Keratinocyte (primary cell): ENCODE data around the gene METTL25B.

ENCODE experiments used
- EZH2 ChIP-seq: IDR thresholded peaks from one replicate; pipeline ENCODE4 v1.6.1; 2012; ENCODE audit warnings: inconsistent platforms, mild to moderate bottlenecking, low read length, moderate library complexity
- TF ChIP-seq, protein P1 (sequence below), 3 experiments: IDR thresholded peaks in 1 of 3; conservative IDR thresholded peaks in 1 of 3; optimal IDR thresholded peaks in 1 of 3; 2 replicates in 2 of 3; 3 replicates in 1 of 3; pipeline versions ENCODE3 to v1.5.1; 2011; ENCODE audit warnings: low read length in 3 of 3, mild to moderate bottlenecking in 3 of 3, moderate library complexity in 2 of 3, control low read depth in 1 of 3, inconsistent platforms in 1 of 3; ENCODE audit not compliant: insufficient read depth in 2 of 3; ENCODE audit errors: extremely low read depth in 1 of 3

DNA sequence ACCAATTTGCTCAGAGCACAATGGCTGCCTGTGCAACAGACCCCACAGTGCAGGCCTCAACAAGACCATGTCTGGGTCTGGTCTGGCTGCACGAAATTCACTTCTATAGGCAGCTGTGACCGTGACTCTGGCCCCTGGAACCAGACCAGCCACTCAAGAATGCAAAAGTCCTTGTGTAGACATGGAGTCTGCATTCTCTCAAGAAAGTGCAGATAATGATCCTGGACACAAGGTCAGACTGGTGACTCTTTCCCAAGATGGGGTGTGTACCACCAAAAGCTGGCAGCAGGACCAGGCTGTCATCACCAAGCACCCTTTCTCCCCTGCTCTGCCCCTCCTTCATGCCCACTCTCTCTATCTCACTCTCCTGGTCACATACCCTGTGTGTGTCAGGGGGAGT, 7.1 kb upstream of the METTL25B start:
- TF ChIP-seq, protein P1, sequence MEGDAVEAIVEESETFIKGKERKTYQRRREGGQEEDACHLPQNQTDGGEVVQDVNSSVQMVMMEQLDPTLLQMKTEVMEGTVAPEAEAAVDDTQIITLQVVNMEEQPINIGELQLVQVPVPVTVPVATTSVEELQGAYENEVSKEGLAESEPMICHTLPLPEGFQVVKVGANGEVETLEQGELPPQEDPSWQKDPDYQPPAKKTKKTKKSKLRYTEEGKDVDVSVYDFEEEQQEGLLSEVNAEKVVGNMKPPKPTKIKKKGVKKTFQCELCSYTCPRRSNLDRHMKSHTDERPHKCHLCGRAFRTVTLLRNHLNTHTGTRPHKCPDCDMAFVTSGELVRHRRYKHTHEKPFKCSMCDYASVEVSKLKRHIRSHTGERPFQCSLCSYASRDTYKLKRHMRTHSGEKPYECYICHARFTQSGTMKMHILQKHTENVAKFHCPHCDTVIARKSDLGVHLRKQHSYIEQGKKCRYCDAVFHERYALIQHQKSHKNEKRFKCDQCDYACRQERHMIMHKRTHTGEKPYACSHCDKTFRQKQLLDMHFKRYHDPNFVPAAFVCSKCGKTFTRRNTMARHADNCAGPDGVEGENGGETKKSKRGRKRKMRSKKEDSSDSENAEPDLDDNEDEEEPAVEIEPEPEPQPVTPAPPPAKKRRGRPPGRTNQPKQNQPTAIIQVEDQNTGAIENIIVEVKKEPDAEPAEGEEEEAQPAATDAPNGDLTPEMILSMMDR (optimal IDR thresholded peaks at IDR 0.05 in 1 of 3, IDR thresholded peaks at IDR 0.05 in 1 of 3, conservative IDR thresholded peaks at IDR 0.05 in 1 of 3; ENCODE audit: extremely low read depth in 1 of 3, insufficient read depth in 2 of 3, low read length in 3 of 3), result no peak
- no peak for TF ChIP-seq EZH2
